H1 (cell line): ENCODE results near the gene ACSF3. TPM values are rescaled to one million over a fixed set of nuclear protein-coding genes. Genes with fewer than 3 reads are reported as not detected.

Experiments used
- CTCF ChIA-PET: fragments of 300-600 bp; sonication (Branson Sonifier 250); formaldehyde crosslinking; loops from one replicate; lab custom pipeline; 2021; ENCODE audit not compliant: partially characterized antibody; lab: Charles Lee
- POLR2A ChIA-PET: fragments of 300-600 bp; sonication (Branson Sonifier 250); formaldehyde crosslinking; loops from one replicate; lab custom pipeline; 2021; ENCODE audit warnings: inconsistent platforms; ENCODE audit not compliant: partially characterized antibody; lab: Charles Lee
- DNase-seq, 2 experiments: peaks; one replicate each; pipeline versions ENCODE4 v3.0.0 to v3.0.0-alpha.2; 2010 to 2022; ENCODE audit warnings: low spot score in 2 of 2, low read depth in 1 of 2, mixed read lengths in 1 of 2
- FAIRE-seq: peaks from 2 replicates; lab custom pipeline; 2011; peaks lifted over from hg19 to GRCh38; lab: Jason Lieb, UNC
- H2AFZ ChIP-seq: 2 replicates; pipeline ENCODE4 v1.8.1; 2012; ENCODE audit warnings: low read length, inconsistent platforms
- H2AK5ac ChIP-seq: 2 replicates; pipeline ENCODE4 v1.6.1; 2013; ENCODE audit warnings: low read depth, low read length
- H2BK120ac ChIP-seq: replicated peaks from 2 replicates; pipeline ENCODE3; 2013; ENCODE audit warnings: low read depth, low read length, inconsistent platforms
- H2BK12ac ChIP-seq: 2 replicates; pipeline ENCODE4 v1.6.1; 2013; ENCODE audit warnings: low read depth, low read length
- H2BK15ac ChIP-seq: 2 replicates; pipeline ENCODE4 v1.6.1; 2013; ENCODE audit warnings: low read length
- H2BK20ac ChIP-seq: 2 replicates; pipeline ENCODE4 v1.6.1; 2013; ENCODE audit warnings: low read length
- H2BK5ac ChIP-seq: 2 replicates; pipeline ENCODE4 v1.6.1; 2013; ENCODE audit warnings: low read depth, low read length
- H3K14ac ChIP-seq: 2 replicates; pipeline ENCODE4 v1.6.1; 2013; ENCODE audit warnings: inconsistent platforms; ENCODE audit not compliant: insufficient read length
- H3K18ac ChIP-seq: 2 replicates; pipeline ENCODE4 v1.6.1; 2013; ENCODE audit warnings: low read length; ENCODE audit errors: extremely low read depth
- H3K23ac ChIP-seq: 2 replicates; pipeline ENCODE4 v1.6.1; 2013; ENCODE audit warnings: inconsistent platforms; ENCODE audit not compliant: insufficient read length
- H3K23me2 ChIP-seq: 2 replicates; pipeline ENCODE4 v1.6.1; 2013; ENCODE audit warnings: low read depth, low read length
- H3K27ac ChIP-seq: 2 replicates; pipeline ENCODE4 v1.6.1; 2011; ENCODE audit warnings: low read depth, low read length, inconsistent platforms
- H3K27me3 ChIP-seq, 4 experiments: replicated peaks in 1 of 4; 1 replicate in 1 of 4; 2 replicates in 3 of 4; pipeline versions ENCODE4 v1.6.1 to v1.8.1; 2011 to 2013; ENCODE audit warnings: low read length in 3 of 4, mild to moderate bottlenecking in 3 of 4, inconsistent platforms in 2 of 4, mixed read lengths in 2 of 4, moderate library complexity in 1 of 4; ENCODE audit not compliant: control insufficient read depth in 3 of 4, insufficient read depth in 3 of 4; ENCODE audit errors: extremely low read depth in 1 of 4
- H3K36me3 ChIP-seq, 4 experiments: 2 replicates each; pipeline versions ENCODE4 v1.6.1 to v1.8.1; 2011 to 2013; ENCODE audit warnings: mild to moderate bottlenecking in 4 of 4, low read length in 3 of 4, moderate library complexity in 2 of 4, control low read depth in 1 of 4, inconsistent platforms in 1 of 4; ENCODE audit not compliant: insufficient read depth in 4 of 4, control insufficient read depth in 2 of 4
- H3K4ac ChIP-seq: replicated peaks from 2 replicates; pipeline ENCODE3; 2013; ENCODE audit warnings: low read length, low read depth, mixed read lengths, inconsistent platforms; ENCODE audit not compliant: insufficient read length
- H3K4me1 ChIP-seq, 4 experiments: replicated peaks in 1 of 4; 1 replicate in 1 of 4; 2 replicates in 3 of 4; pipeline versions ENCODE4 v1.6.1 to v1.8.1; 2011 to 2013; ENCODE audit warnings: low read length in 3 of 4, inconsistent platforms in 2 of 4, mixed read lengths in 1 of 4; ENCODE audit not compliant: insufficient read depth in 4 of 4, control insufficient read depth in 3 of 4
- H3K4me2 ChIP-seq, 2 experiments: 2 replicates each; pipeline versions ENCODE4 v1.6.1 to v1.8.1; 2011 to 2013; ENCODE audit warnings: low read depth in 2 of 2, low read length in 2 of 2, control low read depth in 1 of 2, inconsistent platforms in 1 of 2, mild to moderate bottlenecking in 1 of 2; ENCODE audit not compliant: insufficient read depth in 1 of 2
- H3K4me3 ChIP-seq, 4 experiments: fragments of 200-600, 300-600 bp in 1 of 4; sonication (generic), shearing (Covaris generic), sonication (Bioruptor Twin) in 1 of 4; 2 replicates each; pipeline versions ENCODE4 v1.5.1 to v1.8.1; 2011 to 2016; ENCODE audit warnings: low read length in 4 of 4, low read depth in 3 of 4, control low read depth in 2 of 4, inconsistent platforms in 2 of 4, mild to moderate bottlenecking in 2 of 4, mixed read lengths in 1 of 4, moderate library complexity in 1 of 4; ENCODE audit not compliant: insufficient read depth in 2 of 4; ENCODE audit errors: extremely low read depth in 1 of 4
- H3K56ac ChIP-seq: replicated peaks from 2 replicates; pipeline ENCODE3; 2013; ENCODE audit warnings: low read depth, mild to moderate bottlenecking, mixed read lengths, low read length, inconsistent platforms; ENCODE audit not compliant: insufficient read length
- H3K79me1 ChIP-seq: 2 replicates; pipeline ENCODE4 v1.6.1; 2013; ENCODE audit warnings: low read depth, low read length, control low read depth
- H3K79me2 ChIP-seq, 2 experiments: 2 replicates each; pipeline versions ENCODE4 v1.6.1 to v1.8.1; 2012 to 2013; ENCODE audit warnings: low read length in 2 of 2, mild to moderate bottlenecking in 2 of 2, inconsistent platforms in 1 of 2; ENCODE audit not compliant: insufficient read depth in 2 of 2, control insufficient read depth in 1 of 2
- H3K9ac ChIP-seq, 4 experiments: replicated peaks in 1 of 4; 1 replicate in 1 of 4; 2 replicates in 3 of 4; pipeline versions ENCODE4 v1.6.1 to v1.8.1; 2011 to 2013; ENCODE audit warnings: low read depth in 3 of 4, low read length in 3 of 4, control low read depth in 2 of 4, mild to moderate bottlenecking in 2 of 4, moderate library complexity in 2 of 4, inconsistent platforms in 1 of 4; ENCODE audit errors: extremely low read depth in 1 of 4
- H3K9me3 ChIP-seq, 2 experiments: 2 replicates each; pipeline versions ENCODE4 v1.6.1 to v1.8.1; 2012 to 2013; ENCODE audit warnings: mild to moderate bottlenecking in 2 of 2, moderate library complexity in 2 of 2, control low read depth in 1 of 2, inconsistent platforms in 1 of 2, low read depth in 1 of 2, low read length in 1 of 2, mixed read lengths in 1 of 2; ENCODE audit not compliant: insufficient read depth in 2 of 2
- H4K20me1 ChIP-seq, 2 experiments: replicated peaks in 1 of 2; 2 replicates each; pipeline versions ENCODE3 to v1.8.1; 2011 to 2013; ENCODE audit warnings: inconsistent platforms in 2 of 2, low read length in 2 of 2, mild to moderate bottlenecking in 1 of 2; ENCODE audit not compliant: insufficient read depth in 2 of 2, control insufficient read depth in 1 of 2
- H4K5ac ChIP-seq: 2 replicates; pipeline ENCODE4 v1.6.1; 2013; ENCODE audit warnings: low read length, low read depth, mixed read lengths, inconsistent platforms; ENCODE audit not compliant: insufficient read length
- H4K8ac ChIP-seq: 2 replicates; pipeline ENCODE4 v1.8.0; 2013; ENCODE audit warnings: mild to moderate bottlenecking, moderate library complexity, low read length, inconsistent platforms; ENCODE audit not compliant: insufficient read depth; ENCODE audit errors: extremely low read depth
- H4K91ac ChIP-seq: replicated peaks from 2 replicates; pipeline ENCODE3; 2013; ENCODE audit warnings: low read length, mixed read lengths, inconsistent platforms; ENCODE audit not compliant: insufficient read length
- CBX8 ChIP-seq: fragments of 300-800, 300-1000 bp; sonication (generic); IDR thresholded peaks from 2 replicates; pipeline ENCODE4 v1.7.1; 2016; ENCODE audit warnings: low read depth, low read length, borderline replicate concordance
- HDAC6 ChIP-seq: IDR thresholded peaks from one replicate; pipeline ENCODE4 v1.7.1; 2012; ENCODE audit warnings: low read depth, mild to moderate bottlenecking, inconsistent platforms, low read length, moderate library complexity
- KDM1A ChIP-seq: fragments of 200-600, 300-600 bp; sonication (generic); IDR thresholded peaks from 2 replicates; pipeline ENCODE4 v1.7.1; 2016; ENCODE audit warnings: mild to moderate bottlenecking, low read length, borderline replicate concordance
- PHF8 ChIP-seq: fragments of 200-600 bp; sonication (generic); conservative IDR thresholded peaks from 2 replicates; pipeline ENCODE4 v1.7.1; 2012; ENCODE audit warnings: low read depth, mild to moderate bottlenecking, inconsistent platforms, low read length, moderate library complexity
- SIRT6 ChIP-seq: IDR thresholded peaks from one replicate; pipeline ENCODE4 v1.7.1; 2012; ENCODE audit warnings: low read length, inconsistent platforms
- WGBS, 2 experiments: shearing (Covaris generic) in 1 of 2; methylation state at CpG; one replicate each; pipeline versions ENCODE4 v1.1.6 to v1.1.7; 2013 to 2015; ENCODE audit warnings: low lambda C conversion rate in 2 of 2, mixed read lengths in 2 of 2, inconsistent platforms in 1 of 2, low coverage in 1 of 2, missing lambda C conversion rate in 1 of 2; ENCODE audit not compliant: insufficient replicate concordance in 2 of 2, insufficient coverage in 1 of 2, insufficient read length in 1 of 2; ENCODE audit errors: extremely low coverage in 1 of 2, missing lambda C conversion rate in 1 of 2; 5-methylcytosine and 5-hydroxymethylcytosine counted together
- polyA plus RNA-seq, 7 experiments: library from polyadenylated mRNA; depleted of rRNA in 3 of 7; stranded (reverse) in 5 of 7; unstranded in 2 of 7; fragments of >200 nt in 5 of 7; fragments of 200-250 nt in 2 of 7; gene quantifications; 1 replicate in 5 of 7; 2 replicates in 1 of 7; 4 replicates in 1 of 7; pipeline versions ENCODE4 v1.2.1 to v1.2.3, GENCODE V29; 2011 to 2013; ENCODE audit warnings: missing spikeins in 2 of 7, mixed read lengths in 2 of 7
- total RNA-seq: library from RNA; stranded (reverse); fragmentation: NEBNext Ultra II Directional; extraction: Animal tissue kit (Norgen Biotek cat#: 25700); gene quantifications from 2 replicates; pipeline ENCODE4 v1.2.1, GENCODE V29; 2021

ACSF3 gene
- total and polyA plus RNA-seq, 2 of the 8 experiments (the other 6 are each of a cell fraction or from before 2014, with no cell fraction given) = 15.6 to 22.9 TPM

- Histone ChIP-seq H3K23ac (no peak overlapping the region), H3K9ac (no peak overlapping the region), H2BK120ac (no peak overlapping the region), H3K23me2 (no peaks in the 10 kb centered on the region), H4K5ac (no peak overlapping the region), H2BK12ac (no peak overlapping the region), H2BK15ac (no peak overlapping the region), H3K79me1 (no peaks in the 10 kb centered on the region), H2AFZ (no peak overlapping the region), H3K36me3 (no peaks in the 10 kb centered on the region), H3K27ac (no peak overlapping the region), H3K56ac (no peak overlapping the region), H2BK20ac (no peak overlapping the region), H2AK5ac (no peak overlapping the region), H3K18ac (no peak overlapping the region), H3K4me2 (no peak overlapping the region), H3K14ac (no peak overlapping the region), H4K20me1 (no peaks in the 10 kb centered on the region), H3K27me3 (no peaks in the 10 kb centered on the region), H3K4ac (no peak overlapping the region), H4K91ac (no peak overlapping the region), H4K8ac (no peak overlapping the region), H3K4me3 (no peak overlapping the region), H3K4me1 (no peaks in the 10 kb centered on the region), H3K9me3 (no peaks in the 10 kb centered on the region), H2BK5ac (no peak overlapping the region), H3K79me2 (no peaks in the 10 kb centered on the region)
- TF ChIP-seq KDM1A (no peak), CBX8 (no peak), SIRT6 (no peak), HDAC6 (no peak), PHF8 (no peak)
- ChIA-PET POLR2A (no interaction called here), CTCF (no interaction called here)
- DNase-seq = no peak
- 94% methylated on average over 11 of the region's 15 CpGs; no CpG with 5 or more reads in 1 of the 2 experiments for whole genome bisulfite sequencing, 2 experiments
- FAIRE-seq = no peak
Measured at GRCh38 chr16:89055313-89055712, 38.3 kb upstream of the ACSF3 start.
